Measurements from ENCODE around the gene FICD.

FICD gene

DNA sequence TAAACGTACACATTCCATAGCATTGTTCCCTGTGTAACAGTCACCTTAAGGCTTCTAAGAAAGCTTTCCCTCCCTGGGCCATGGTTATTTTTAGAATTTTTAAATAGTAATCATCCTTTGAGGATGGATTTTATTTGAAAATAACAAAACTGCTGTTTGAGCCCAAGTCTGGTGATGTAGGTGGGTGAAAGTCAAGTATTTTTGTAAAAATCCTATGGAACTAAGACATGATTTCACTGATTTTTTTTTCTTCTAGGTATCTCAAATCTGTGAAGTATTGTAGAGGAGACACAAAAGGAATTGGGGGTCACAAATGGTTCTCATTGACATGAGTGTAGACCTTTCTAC is 48.7 kb downstream of the FICD start:
- Histone ChIP-seq H3K36me3 (ENCODE audit: insufficient read depth, low read length) (peaks cover 45% of the 10 kb centered on the region; the same call in 1 of the 2 replicates), H2AFZ (ENCODE audit: low read length) (no peak overlapping the region), H3K9ac (ENCODE audit: low read length) (peak overlapping the region; percentile 24; the same call in 1 of the 2 replicates), H3K9me3 (ENCODE audit: low read length) (no peaks in the 10 kb centered on the region), H3K4me2 (ENCODE audit: low read length) (peak overlapping the region; percentile 94), H4K20me1 (ENCODE audit: insufficient read depth, low read length) (no peaks in the 10 kb centered on the region), H3K27me3 (ENCODE audit: insufficient read depth, low read length) (no peaks in the 10 kb centered on the region), H3K79me2 (ENCODE audit: insufficient read depth, low read length) (peaks cover 21% of the 10 kb centered on the region), H3K27ac (ENCODE audit: low read depth, low read length, poor library complexity, severe bottlenecking) (no peak overlapping the region), H3K9me2 (ENCODE audit: low read depth, low read length) (no peaks in the 10 kb centered on the region), H3F3A (ENCODE audit: insufficient read depth, low read length) (no peaks in the 10 kb centered on the region), H3K4me3 (ENCODE audit: low read depth, low read length, poor library complexity, severe bottlenecking) (peak overlapping the region; percentile 79), H3K4me1 (ENCODE audit: insufficient read depth, low read length, severe bottlenecking) (peaks cover 71% of the 10 kb centered on the region)
- no peak for TF ChIP-seq CTCF (IDR thresholded peaks at IDR 0.05; ENCODE audit: low read length)
- no peak for TF ChIP-seq EZH2 (IDR thresholded peaks at IDR 0.05; ENCODE audit: borderline replicate concordance, low read length)

- TF ChIP-seq CTCF (IDR thresholded peaks at IDR 0.05; ENCODE audit: low read length) (no peak), EZH2 (IDR thresholded peaks at IDR 0.05; ENCODE audit: borderline replicate concordance, low read length) (no peak)
- Histone ChIP-seq H2AFZ (ENCODE audit: low read length) (no peak overlapping the region), H3K9me3 (ENCODE audit: low read length) (no peaks in the 10 kb centered on the region), H4K20me1 (ENCODE audit: insufficient read depth, low read length) (no peaks in the 10 kb centered on the region), H3K9ac (ENCODE audit: low read length) (no peak overlapping the region), H3K79me2 (ENCODE audit: insufficient read depth, low read length) (peaks cover 12% of the 10 kb centered on the region), H3K4me2 (ENCODE audit: low read length) (no peak overlapping the region), H3K27ac (ENCODE audit: low read depth, low read length, poor library complexity, severe bottlenecking) (peak overlapping the region; percentile 23), H3F3A (ENCODE audit: insufficient read depth, low read length) (no peaks in the 10 kb centered on the region), H3K36me3 (ENCODE audit: insufficient read depth, low read length) (peaks cover 45% of the 10 kb centered on the region; the same call in 1 of the 2 replicates), H3K4me3 (ENCODE audit: low read depth, low read length, poor library complexity, severe bottlenecking) (no peak overlapping the region), H3K27me3 (ENCODE audit: insufficient read depth, low read length) (no peaks in the 10 kb centered on the region), H3K9me2 (ENCODE audit: low read depth, low read length) (no peaks in the 10 kb centered on the region), H3K4me1 (ENCODE audit: insufficient read depth, low read length, severe bottlenecking) (peaks cover 71% of the 10 kb centered on the region)
These were observed 49.6 kb downstream of the FICD start for GRCh38 chr12:108564724-108565123.

DNA sequence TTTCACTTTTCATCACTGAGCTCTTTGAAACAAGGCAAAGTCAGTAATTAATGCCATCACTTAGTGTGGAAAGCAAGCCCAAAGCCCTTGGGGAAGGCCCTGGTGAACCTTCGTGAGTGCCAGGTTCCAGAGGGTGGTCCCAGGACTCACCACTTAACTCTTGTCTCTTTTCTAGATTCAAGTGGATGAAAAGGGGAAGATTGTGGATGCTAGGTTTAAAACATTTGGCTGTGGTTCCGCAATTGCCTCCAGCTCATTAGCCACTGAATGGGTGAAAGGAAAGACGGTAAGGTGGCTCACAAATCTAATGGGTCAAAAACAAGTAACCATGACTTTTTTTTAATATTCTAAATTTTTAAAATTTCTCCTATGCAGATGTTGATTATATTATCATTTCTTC is 50.1 kb downstream of the FICD start:
- Histone ChIP-seq H3K27me3 (ENCODE audit: insufficient read depth, low read length) (no peaks in the 10 kb centered on the region), H3K36me3 (ENCODE audit: insufficient read depth, low read length) (peaks cover 45% of the 10 kb centered on the region; the same call in 1 of the 2 replicates), H3K9me2 (ENCODE audit: low read depth, low read length) (no peaks in the 10 kb centered on the region), H3K4me3 (ENCODE audit: low read depth, low read length, poor library complexity, severe bottlenecking) (no peak overlapping the region), H2AFZ (ENCODE audit: low read length) (no peak overlapping the region), H3K4me1 (ENCODE audit: insufficient read depth, low read length, severe bottlenecking) (peaks cover 70% of the 10 kb centered on the region), H3K9me3 (ENCODE audit: low read length) (no peaks in the 10 kb centered on the region), H3K79me2 (ENCODE audit: insufficient read depth, low read length) (peaks cover 8% of the 10 kb centered on the region), H4K20me1 (ENCODE audit: insufficient read depth, low read length) (no peaks in the 10 kb centered on the region), H3K4me2 (ENCODE audit: low read length) (peak overlapping the region; percentile 23; the same call in 1 of the 2 replicates), H3K9ac (ENCODE audit: low read length) (no peak overlapping the region), H3F3A (ENCODE audit: insufficient read depth, low read length) (no peaks in the 10 kb centered on the region), H3K27ac (ENCODE audit: low read depth, low read length, poor library complexity, severe bottlenecking) (peak overlapping the region; percentile 74)
- TF ChIP-seq CTCF (IDR thresholded peaks at IDR 0.05; ENCODE audit: low read length) (no peak), EZH2 (IDR thresholded peaks at IDR 0.05; ENCODE audit: borderline replicate concordance, low read length) (no peak)
